GM03348 (cell line): Measurements from ENCODE around the gene CTSW.

Source experiments
- DNase-seq: peaks from one replicate; pipeline ENCODE4 v3.0.0; 2012; ENCODE audit warnings: low spot score

The CTSW gene

GRCh38 chr11:65903068-65903481, 23.4 kb downstream of the CTSW start:
- peak; percentile 81 for DNase-seq

- DNase-seq, result no peak
Measured at GRCh38 chr11:65903715-65904114, 24.1 kb downstream of the CTSW start.

GRCh38 chr11:65906602-65907001, 27.0 kb downstream of the CTSW start:
- no peak for DNase-seq

GRCh38 chr11:65907878-65908277, 28.2 kb downstream of the CTSW start:
- DNase-seq, result no peak

- DNase-seq, result peak; percentile 84
Measured at GRCh38 chr11:65911682-65912568, 32.3 kb downstream of the CTSW start.

- DNase-seq, result peak; percentile 54
Measured at GRCh38 chr11:65912845-65913244, 33.2 kb downstream of the CTSW start.

GRCh38 chr11:65915101-65915820, 35.6 kb downstream of the CTSW start:
- peak; percentile 20 for DNase-seq

GRCh38 chr11:65915821-65916251, 36.2 kb downstream of the CTSW start:
- peak; percentile 94 for DNase-seq

GRCh38 chr11:65916391-65916790, 36.8 kb downstream of the CTSW start:
- no peak for DNase-seq

- DNase-seq, result no peak
Measured at GRCh38 chr11:65917077-65917433, 37.4 kb downstream of the CTSW start.

GRCh38 chr11:65917434-65918210, 38.0 kb downstream of the CTSW start:
- no peak for DNase-seq

GRCh38 chr11:65918211-65919140, 38.8 kb downstream of the CTSW start, which contains the start of gene C11orf68:
Gene C11orf68, minus strand, starts transcription at chr11:65919062. Its CDS starts 31 bp downstream, at chr11:65919031.
- DNase-seq, result no peak

GRCh38 chr11:65919141-65919572, 39.5 kb downstream of the CTSW start, which contains the start of gene DRAP1:
Gene DRAP1, plus strand, starts transcription at chr11:65919426. Its CDS starts 76 bp downstream, at chr11:65919502.
- peak; percentile 99 for DNase-seq

- DNase-seq, result peak; percentile 84
Measured at GRCh38 chr11:65919573-65920371, 40.1 kb downstream of the CTSW start.

- peak; percentile 19 for DNase-seq
Measured at GRCh38 chr11:65920372-65920802, 40.8 kb downstream of the CTSW start.

- peak; percentile 34 for DNase-seq
Measured at GRCh38 chr11:65921033-65921555, 41.5 kb downstream of the CTSW start.

- DNase-seq, result no peak
Measured at GRCh38 chr11:65921876-65922275, 42.2 kb downstream of the CTSW start.

GRCh38 chr11:65922565-65922964, 42.9 kb downstream of the CTSW start:
- DNase-seq, result no peak

- no peak for DNase-seq
Measured at GRCh38 chr11:65925397-65925796, 45.8 kb downstream of the CTSW start.

- DNase-seq, result no peak
Measured at GRCh38 chr11:65927904-65928397, 48.3 kb downstream of the CTSW start.
